NCI-H82 treated with DMSO at 0.1 percent for 48 hours (cell line): Measurements from ENCODE around the gene SEMA4F.
"Not testable (repeated sequence)": the region's sequence is repeated elsewhere in the genome, so short reads cannot be mapped to it uniquely, and the experiment has no call there.

Source experiments
- DNase-seq: peaks from one replicate; lab custom pipeline; 2025; ENCODE audit not compliant: unreplicated experiment; lab: John Stamatoyannopoulos, UW

Gene SEMA4F

DNA sequence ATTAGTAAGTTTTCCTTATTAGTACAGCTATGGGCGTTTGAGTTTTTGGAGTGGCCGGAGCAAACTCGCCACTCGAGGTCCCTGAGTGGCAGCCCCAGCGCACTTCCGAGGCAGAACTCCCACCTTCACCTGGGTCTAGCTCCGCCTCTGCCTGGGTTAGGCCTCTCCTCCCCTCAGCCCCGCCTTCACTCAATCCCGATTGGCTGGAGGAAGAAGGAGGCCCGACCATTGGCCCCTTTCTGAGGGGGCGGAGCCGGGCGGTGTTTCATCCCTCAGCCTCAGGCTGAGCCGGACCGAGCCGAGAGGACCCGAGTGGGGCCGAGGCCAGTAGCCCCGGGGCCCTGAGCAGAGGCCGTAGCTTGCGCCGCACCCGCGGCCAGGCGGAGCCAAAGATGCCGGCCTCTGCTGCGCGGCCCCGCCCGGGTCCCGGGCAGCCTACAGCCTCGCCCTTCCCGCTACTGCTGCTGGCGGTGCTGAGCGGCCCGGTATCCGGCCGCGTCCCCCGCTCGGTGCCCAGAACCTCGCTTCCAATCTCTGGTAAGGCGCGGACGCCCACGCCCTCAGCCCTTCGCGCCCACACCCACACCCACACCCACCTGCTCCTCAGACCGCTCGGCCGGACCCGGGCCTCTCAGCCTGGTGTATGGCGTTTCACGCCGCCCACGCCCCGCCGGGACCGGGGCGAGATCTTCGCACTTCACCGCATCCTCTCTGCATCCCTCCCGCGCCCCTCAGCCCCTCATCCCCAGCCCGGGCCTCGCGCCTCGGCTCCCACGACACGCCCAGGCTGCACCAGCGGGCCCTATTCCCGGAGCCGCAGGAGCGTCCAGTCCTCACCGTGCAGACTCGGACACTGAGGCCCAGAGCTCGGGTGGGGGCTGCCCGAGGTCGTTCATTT lies at the start of gene SEMA4F:
Gene SEMA4F (plus strand): TSS at position 263 of the 898 bp plus-strand sequence. CDS start 130 bp downstream, at position 393.
- peak; percentile 97 for DNase-seq

DNA sequence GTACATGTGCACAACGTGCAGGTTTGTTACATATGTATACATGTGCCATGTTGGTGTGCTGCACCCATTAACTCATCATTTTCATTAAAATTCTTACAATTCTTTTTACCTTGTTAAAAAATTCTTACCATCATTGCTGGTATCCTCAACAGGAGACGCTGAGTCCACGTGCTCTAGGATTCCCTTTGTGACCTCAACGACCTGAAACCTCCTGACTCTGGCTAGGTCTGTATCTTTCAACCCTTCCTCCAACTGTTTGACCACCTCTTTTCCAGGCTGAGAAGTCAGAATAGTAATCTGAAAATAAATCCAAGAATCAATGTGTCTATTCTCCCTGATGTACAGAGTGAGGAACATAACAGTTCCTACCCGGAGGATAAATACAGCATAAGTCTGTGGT lies 47.1 kb upstream of the SEMA4F start:
- no peak for DNase-seq

GRCh38 chr2:74617122-74617521 lies 36.9 kb upstream of the SEMA4F start:
- no peak for DNase-seq

DNA sequence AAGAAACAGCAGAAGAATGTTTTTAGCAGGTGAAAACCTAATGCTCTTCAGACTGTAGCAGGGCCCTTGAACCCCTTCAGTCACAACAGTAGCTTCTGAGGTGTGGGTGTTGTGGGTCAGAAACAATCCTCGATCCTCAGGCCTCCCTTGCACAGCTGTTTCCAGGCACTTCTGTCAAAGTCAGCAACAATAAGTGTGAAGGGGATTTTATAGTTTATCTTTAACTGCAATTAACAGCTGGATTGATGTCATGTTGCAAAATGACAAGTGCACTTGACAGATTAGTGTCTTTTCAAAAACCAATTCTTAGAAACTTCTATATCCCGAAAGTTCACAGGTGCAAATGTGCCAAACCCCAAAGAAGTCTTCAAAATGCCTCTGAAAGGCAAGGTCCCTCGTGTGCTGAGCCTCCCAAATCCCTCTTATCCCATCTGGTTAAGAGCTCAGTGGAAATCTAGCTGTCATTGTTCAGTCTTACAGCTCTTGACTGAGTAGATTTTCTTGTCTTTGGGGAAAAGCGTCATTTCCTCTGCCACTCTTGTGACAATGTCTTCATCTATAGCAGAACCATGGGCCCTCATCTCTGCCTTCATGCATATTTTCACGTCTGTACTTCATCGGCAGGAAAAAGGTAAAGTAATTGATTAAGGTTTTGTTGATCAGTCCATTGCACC lies 35.5 kb upstream of the SEMA4F start:
- DNase-seq = peak; percentile 42

- no peak for DNase-seq
Measured at GRCh38 chr2:74619651-74620297, 34.3 kb upstream of the SEMA4F start.

- no peak for DNase-seq
Measured at GRCh38 chr2:74620671-74621070, 33.4 kb upstream of the SEMA4F start.

DNA sequence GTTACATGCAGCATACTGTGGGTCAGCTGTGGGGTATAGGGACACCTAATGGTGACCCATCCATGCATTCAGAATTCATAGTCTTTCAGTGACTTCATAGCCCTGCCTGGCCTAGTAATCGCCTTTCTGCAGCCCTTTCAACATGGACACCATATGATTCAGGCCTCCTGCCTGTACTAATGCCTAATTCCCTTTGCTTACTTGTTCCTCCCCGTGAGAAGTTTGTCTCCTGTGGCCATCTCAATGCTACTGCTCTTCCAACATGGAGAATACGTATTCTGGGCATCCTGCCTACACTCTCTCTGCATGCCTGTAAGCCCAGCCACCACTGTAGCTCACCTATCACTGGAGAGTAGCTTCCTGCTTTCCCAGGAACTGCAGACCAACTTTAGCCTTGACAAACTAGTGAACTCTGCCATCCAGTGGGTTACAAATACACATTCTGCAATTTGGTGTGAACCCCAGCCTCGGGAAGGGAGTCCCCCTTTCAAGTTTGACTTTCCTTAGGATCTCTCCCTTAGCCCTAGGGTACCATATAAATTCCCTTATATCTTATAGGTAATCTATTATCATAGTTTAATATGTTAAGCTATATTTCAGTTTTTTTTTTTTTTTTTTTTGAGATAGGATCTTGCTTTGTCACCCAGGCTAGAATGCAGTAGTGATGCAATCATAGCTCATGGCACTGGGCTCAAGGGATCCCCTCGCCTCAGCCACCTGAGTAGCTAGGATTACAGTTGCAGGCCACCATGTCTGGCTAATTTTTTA lies 28.2 kb upstream of the SEMA4F start:
- no peak for DNase-seq

DNA sequence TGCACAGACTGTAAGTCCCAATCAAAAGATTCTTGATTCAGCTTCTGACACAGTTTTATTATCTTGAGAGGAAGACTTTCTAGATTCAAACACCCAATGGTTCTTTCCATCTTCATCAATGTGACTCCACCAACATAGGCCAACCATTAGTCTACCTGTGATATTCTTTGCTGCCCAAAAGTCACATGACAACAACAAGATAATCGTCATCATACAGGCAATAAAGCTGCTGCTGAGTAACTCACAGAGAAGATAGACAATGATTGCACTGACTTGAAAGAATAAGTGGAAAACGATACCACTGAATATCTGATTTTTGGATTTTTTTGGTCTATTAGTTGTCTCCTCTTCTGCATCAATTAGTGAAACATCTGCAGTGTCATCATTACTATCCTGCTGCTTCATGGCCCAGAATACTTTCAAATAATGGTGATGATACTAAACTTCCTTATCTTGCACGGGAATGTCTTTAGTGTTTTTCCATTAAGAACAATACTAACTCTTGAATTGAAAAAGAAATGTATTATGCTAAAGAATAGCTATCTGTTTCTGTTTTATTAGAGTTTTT lies 25.4 kb upstream of the SEMA4F start:
- DNase-seq = no peak

DNA sequence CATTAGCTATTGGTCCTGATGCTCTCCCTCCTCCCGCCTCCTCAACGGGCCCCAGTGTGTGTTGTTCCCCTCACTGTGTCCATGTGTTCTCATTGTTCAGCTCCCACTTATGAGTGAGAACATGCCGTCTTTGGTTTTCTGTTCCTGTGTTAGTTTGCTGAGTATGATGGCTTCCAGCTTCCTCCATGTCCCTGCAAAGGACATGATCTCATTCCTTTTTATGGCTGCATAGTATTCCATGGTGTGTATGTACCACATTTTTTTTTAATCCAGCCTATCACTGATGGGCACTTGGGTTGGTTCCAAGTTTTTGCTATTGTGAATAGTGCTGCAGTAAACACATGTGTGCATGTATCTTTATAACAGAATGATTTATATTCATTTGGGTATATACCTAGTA lies 23.6 kb upstream of the SEMA4F start:
- DNase-seq = not testable (repeated sequence)

DNA sequence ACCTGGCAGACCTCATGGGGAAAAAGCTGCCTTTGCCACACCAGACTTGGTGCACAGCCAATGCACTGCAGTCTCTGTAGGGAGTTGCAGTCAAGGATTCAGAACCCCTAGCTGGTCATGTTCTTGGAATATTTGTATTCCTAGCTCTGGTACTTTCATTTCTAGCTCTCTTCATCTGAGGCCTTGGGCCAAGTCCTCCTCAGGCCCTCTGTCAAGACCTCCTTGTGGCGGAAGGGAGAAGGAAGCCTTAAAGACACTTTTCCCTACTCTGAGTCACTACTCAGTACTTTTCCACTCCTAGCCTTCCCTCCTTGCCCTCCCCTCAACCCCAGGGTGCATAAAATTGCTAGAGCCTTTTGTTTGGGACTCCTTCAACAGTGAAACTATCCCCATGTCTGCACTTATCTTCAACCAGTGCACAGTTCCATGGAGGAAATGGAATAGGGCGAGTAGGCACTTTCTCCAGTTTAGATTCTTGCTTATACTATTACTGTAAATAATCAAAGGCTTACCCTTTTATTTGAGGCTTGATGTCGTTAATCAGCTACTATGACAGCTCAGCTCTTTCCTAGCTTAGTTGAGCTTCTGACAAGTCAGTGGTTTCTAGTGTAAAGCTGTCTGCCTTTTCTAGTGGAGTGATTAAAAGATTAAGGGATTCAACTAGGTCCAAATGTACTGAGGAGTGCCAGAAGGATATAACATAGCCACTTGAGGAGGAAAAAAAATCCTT lies 21.7 kb upstream of the SEMA4F start:
- DNase-seq = peak; percentile 95

DNA sequence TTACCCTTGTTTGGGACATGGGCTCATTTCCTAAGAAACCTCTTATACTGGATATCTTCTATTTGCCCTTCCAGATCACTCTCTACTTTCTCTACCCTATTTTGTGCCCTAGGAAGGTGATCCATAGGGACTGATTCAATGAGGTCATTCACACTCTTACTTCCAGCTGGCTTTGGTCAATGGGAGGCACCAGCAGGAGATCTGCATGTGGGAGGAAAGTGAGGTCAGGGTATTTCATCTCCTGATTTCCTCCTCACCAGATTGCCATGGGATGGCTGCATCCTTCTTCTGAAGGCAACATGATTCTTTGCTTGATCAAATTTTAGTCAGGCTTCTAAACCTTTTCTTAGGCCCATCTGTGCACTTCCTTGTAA lies 21.1 kb upstream of the SEMA4F start:
- peak; percentile 84 for DNase-seq

GRCh38 chr2:74639550-74639949 lies 14.5 kb upstream of the SEMA4F start:
- no peak for DNase-seq

GRCh38 chr2:74645344-74645743 lies 8.7 kb upstream of the SEMA4F start:
- no peak for DNase-seq

DNA sequence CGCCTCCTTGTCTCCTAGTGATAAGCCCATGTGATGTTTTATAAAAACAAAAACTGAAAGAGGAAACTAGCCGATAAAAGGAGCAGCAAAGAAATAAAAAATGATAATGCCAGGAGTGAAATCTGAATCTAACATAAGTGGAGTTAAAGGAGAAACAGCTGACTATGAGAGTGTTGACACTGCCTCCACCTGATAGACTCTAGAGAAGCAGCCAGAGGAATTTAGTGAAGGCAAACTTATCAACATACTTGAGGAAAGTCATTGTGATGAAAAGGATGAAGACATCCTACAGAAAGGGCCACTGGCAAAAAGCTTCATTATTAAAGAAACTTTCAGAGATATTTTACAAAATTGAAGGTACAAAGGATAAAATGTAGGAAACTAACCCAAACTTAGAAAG lies 7.8 kb upstream of the SEMA4F start:
- no peak for DNase-seq

DNA sequence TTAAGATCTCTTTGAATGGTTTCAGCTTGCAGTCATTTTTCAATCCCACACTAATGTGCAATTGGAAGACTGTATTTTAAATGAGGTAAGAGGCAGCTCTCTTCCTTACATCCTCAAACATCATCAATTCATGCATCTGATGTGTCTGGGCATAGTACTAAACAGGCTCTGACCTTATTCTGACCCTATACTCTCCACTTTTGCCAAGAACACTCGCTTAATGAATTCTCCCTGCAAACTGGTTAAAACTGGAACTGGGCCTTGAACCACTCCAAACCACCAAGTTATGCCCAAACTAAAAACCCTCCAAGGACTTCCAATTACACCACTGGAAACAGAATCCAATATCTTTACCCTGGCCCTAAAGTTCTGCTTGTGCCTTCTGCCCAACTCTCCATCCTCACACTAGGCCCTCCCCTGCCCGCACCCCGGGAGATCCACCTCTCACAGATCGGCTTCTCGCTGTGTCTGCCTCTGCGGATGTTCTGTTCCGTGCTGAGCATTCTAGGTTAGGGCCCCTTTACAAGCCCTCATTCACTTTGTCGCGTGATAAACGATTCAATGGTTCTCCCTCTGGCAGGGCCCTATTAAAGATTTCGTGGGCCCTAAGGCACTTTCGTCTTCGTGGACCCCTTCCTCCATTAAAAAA lies 7.1 kb upstream of the SEMA4F start:
- DNase-seq = no peak

DNA sequence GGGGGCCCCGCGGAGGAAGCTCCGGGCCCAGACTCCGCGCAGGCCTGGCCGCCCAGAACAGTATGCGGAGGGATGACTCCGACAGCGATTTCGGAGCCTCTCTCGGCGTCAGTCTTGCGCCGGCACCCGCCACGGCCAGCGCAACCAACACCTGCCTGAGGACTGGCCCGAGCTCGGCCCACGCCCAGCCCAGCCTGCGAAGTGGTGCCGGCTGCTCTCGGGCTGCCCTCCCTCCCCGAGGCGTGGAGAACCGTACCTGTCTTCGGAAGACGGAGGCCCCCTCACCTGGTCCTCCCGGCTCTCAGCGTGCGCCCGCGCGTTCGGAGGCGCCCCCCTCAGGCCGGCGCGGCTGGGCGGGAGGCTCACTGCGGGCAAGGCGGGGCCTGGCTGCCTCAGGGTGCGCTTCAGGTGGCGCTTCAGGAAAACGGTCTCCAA lies 6.0 kb upstream of the SEMA4F start, which contains the start of gene M1AP:
Gene M1AP (minus strand): TSS at position 322 of the 435 bp plus-strand sequence. CDS start 8,055 bp downstream, outside the sequence.
- no peak for DNase-seq

- DNase-seq = no peak
Measured at GRCh38 chr2:74653589-74653984, 460 bp upstream of the SEMA4F start.

- no peak for DNase-seq
Measured at GRCh38 chr2:74655579-74655978, 1.5 kb downstream of the SEMA4F start.

DNA sequence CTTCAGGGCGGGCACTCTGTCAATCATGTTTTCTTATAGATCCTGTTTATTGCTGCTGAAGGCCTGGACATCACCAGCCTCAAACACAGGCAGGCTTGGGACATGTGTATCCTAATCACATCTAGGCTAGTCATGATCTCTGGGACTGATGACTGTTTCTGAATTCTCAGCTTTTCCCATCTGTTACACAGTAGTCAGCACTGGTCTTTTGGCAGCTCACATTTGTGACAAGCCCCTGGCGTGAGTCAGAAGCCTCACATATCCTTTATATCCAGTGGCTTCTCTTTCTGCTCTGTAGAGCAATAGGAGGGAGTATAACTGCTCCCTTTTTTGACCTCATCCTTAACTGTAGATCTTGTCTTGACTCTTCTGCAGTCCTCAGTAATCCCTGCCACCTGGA lies 4.5 kb downstream of the SEMA4F start:
- no peak for DNase-seq
